RWPE1 (cell line): ENCODE data around the gene CDC37.
"Not testable (repeated sequence)": the region's sequence is repeated elsewhere in the genome, so short reads cannot be mapped to it uniquely, and the experiment has no call there.

Experiments used
- CTCF ChIA-PET: fragments of 350-600 bp; sonication (Branson Sonifier 250); formaldehyde crosslinking; extraction: SDS; loops from one replicate; lab custom pipeline; 2021; lab: Yijun Ruan, JAX
- POLR2A ChIA-PET: fragments of 400-600 bp; formaldehyde crosslinking; extraction: SDS; loops from one replicate; lab custom pipeline; 2020; ENCODE audit warnings: antibody characterized with exemption; ENCODE audit not compliant: low non-redundant PET; lab: Yijun Ruan, JAX
- DNase-seq: peaks from one replicate; pipeline ENCODE4 v3.0.0; 2012; ENCODE audit warnings: low spot score
- H3K27ac ChIP-seq: fragments of 450-650 bp; 2 replicates; pipeline ENCODE4 v1.5.1; 2017
- TF ChIP-seq, protein P1 (sequence below): fragments of 450-650 bp; conservative IDR thresholded peaks from 2 replicates; pipeline ENCODE4 v1.5.1; 2017; ENCODE audit warnings: low read depth, mild to moderate bottlenecking

Gene CDC37

GRCh38 chr19:10379880-10380312 is 23.4 kb downstream of the CDC37 start:
- CTCF ChIA-PET = interaction anchor here (0.7 to 1.1 kb wide), 4 partner anchors 9 to 121 kb away, joined by 3 read pairs; no protein-coding TSS in a partner anchor
- H3K27ac ChIP-seq = peak overlapping the region; percentile 84
- DNase-seq = peak; percentile 30
- TF ChIP-seq, protein P1, sequence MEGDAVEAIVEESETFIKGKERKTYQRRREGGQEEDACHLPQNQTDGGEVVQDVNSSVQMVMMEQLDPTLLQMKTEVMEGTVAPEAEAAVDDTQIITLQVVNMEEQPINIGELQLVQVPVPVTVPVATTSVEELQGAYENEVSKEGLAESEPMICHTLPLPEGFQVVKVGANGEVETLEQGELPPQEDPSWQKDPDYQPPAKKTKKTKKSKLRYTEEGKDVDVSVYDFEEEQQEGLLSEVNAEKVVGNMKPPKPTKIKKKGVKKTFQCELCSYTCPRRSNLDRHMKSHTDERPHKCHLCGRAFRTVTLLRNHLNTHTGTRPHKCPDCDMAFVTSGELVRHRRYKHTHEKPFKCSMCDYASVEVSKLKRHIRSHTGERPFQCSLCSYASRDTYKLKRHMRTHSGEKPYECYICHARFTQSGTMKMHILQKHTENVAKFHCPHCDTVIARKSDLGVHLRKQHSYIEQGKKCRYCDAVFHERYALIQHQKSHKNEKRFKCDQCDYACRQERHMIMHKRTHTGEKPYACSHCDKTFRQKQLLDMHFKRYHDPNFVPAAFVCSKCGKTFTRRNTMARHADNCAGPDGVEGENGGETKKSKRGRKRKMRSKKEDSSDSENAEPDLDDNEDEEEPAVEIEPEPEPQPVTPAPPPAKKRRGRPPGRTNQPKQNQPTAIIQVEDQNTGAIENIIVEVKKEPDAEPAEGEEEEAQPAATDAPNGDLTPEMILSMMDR = no peak
- POLR2A ChIA-PET = interaction anchor here (0.6 to 0.9 kb wide), 4 partner anchors 9 to 120 kb away, joined by 3 to 5 read pairs (median 4); partner anchors contain the start of gene ICAM5

GRCh38 chr19:10378124-10378523 is 25.2 kb downstream of the CDC37 start:
- TF ChIP-seq, protein P1 = no peak
- no peak overlapping the region for H3K27ac ChIP-seq
- ChIA-PET POLR2A (no interaction called here), CTCF (interaction anchor here (0.7 kb wide), 1 partner anchor 119 kb away, joined by 3 read pairs; no protein-coding TSS in a partner anchor)
- DNase-seq = no peak

GRCh38 chr19:10377140-10377640 is 26.2 kb downstream of the CDC37 start:
- H3K27ac ChIP-seq, CTCF ChIA-PET, DNase-seq, POLR2A ChIA-PET: not testable (repeated sequence)

- H3K27ac ChIP-seq = no peak overlapping the region
- no peak for DNase-seq
- ChIA-PET POLR2A (no interaction called here), CTCF (interaction anchor here (0.6 to 0.8 kb wide), 2 partner anchors 30 to 116 kb away, joined by 3 to 4 read pairs; no protein-coding TSS in a partner anchor)
- TF ChIP-seq, protein P1 = no peak
Measured at GRCh38 chr19:10374931-10375330, 28.4 kb downstream of the CDC37 start.

DNA sequence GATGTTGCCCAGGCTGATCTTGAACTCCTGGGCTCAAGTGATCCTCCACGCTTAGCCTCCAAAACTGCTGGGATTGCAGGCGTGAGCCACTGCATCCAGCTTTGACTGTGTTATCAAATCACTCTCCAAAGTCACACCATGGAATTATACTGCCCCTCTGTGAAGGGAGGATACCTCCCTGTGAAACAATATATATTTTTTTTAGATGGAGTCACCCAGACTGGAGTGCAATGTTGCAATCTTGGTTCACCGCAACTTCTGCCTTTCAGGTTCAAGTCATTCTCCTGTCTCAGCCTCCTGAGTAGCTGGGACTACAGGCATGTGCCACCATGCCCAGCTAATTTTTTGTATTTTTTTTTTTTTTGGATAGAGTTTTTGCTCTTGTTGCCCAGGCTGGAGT is 30.7 kb downstream of the CDC37 start:
- ChIA-PET POLR2A (interaction anchor here (0.6 kb wide), 1 partner anchor 49 kb away, joined by 3 read pairs; no protein-coding TSS in a partner anchor), CTCF (interaction anchor here (0.5 to 2.1 kb wide), 3 partner anchors 13 to 1217 kb away, joined by 3 to 9 read pairs (median 4); no protein-coding TSS in a partner anchor)
- DNase-seq = no peak
- TF ChIP-seq, protein P1 = no peak
- no peak overlapping the region for H3K27ac ChIP-seq

- POLR2A ChIA-PET = no interaction called here
- TF ChIP-seq, protein P1 = no peak
- CTCF ChIA-PET = interaction anchor here (0.6 to 0.9 kb wide), 4 partner anchors 12 to 105 kb away, joined by 3 to 6 read pairs (median 3); partner anchors contain the start of gene TYK2
- no peak for DNase-seq
- H3K27ac ChIP-seq = no peak overlapping the region
Measured at GRCh38 chr19:10368101-10368803, 35.1 kb downstream of the CDC37 start.

- POLR2A ChIA-PET, H3K27ac ChIP-seq, DNase-seq: not testable (repeated sequence)
- CTCF ChIA-PET = interaction anchor here (0.6 kb wide), 1 partner anchor 108 kb away, joined by 4 read pairs; no protein-coding TSS in a partner anchor
Measured at GRCh38 chr19:10366950-10367512, 36.3 kb downstream of the CDC37 start.
